WTC11 (cell line): Measurements from ENCODE around the gene C1S. TPM values are rescaled to one million over a fixed set of nuclear protein-coding genes. Genes with fewer than 3 reads are reported as not detected.

Experiments used
- ATAC-seq: fragments of 200-7000 bp; cut with Tn5 transposase; 2 replicates; pipeline ENCODE4 v1.10.0; 2021; ENCODE audit warnings: mild to moderate bottlenecking, moderate library complexity
- CTCF ChIA-PET: fragments of 300-600 bp; sonication (Branson Sonifier 250); formaldehyde crosslinking; loops from one replicate; lab custom pipeline; 2021; ENCODE audit warnings: antibody characterized with exemption; lab: Charles Lee
- POLR2A ChIA-PET: fragments of 350-600 bp; sonication (Branson Sonifier 250); formaldehyde crosslinking; loops from one replicate; lab custom pipeline; 2021; ENCODE audit warnings: antibody characterized with exemption; lab: Charles Lee
- DNase-seq: peaks from one replicate; pipeline ENCODE4 v3.0.0; 2021; ENCODE audit warnings: low spot score
- H3K27ac Mint-ChIP-seq: 2 replicates; pipeline ENCODE4 v1.8.0; 2021; ENCODE audit warnings: mixed read lengths
- H3K27me3 Mint-ChIP-seq: 2 replicates; pipeline ENCODE4 v1.8.0; 2021; ENCODE audit warnings: low read depth, mild to moderate bottlenecking, moderate library complexity, mixed read lengths
- H3K36me3 Mint-ChIP-seq: 2 replicates; pipeline ENCODE4 v1.8.0; 2021; ENCODE audit warnings: mixed read lengths
- H3K4me1 Mint-ChIP-seq: 2 replicates; pipeline ENCODE4 v1.8.0; 2022; ENCODE audit warnings: mixed read lengths
- H3K4me3 Mint-ChIP-seq: 2 replicates; pipeline ENCODE4 v1.8.0; 2021; ENCODE audit warnings: mild to moderate bottlenecking, moderate library complexity, mixed read lengths
- H3K9me3 Mint-ChIP-seq: 2 replicates; pipeline ENCODE4 v1.8.0; 2021; ENCODE audit warnings: mixed read lengths
- CREB1 ChIP-seq: sonication (generic); formaldehyde crosslinking; IDR thresholded peaks from 2 replicates; pipeline ENCODE4 v1.8.0; 2023; ENCODE audit warnings: mild to moderate bottlenecking, missing genetic modification reagents
- EMX1 ChIP-seq: fragments of 250-450 bp; sonication (Bioruptor Pico); IDR thresholded peaks from 2 replicates; pipeline ENCODE4 v1.8.0; 2021; ENCODE audit warnings: mild to moderate bottlenecking
- ESRRA ChIP-seq: sonication (generic); formaldehyde crosslinking; IDR thresholded peaks from 2 replicates; pipeline ENCODE4 v1.8.1; 2022; ENCODE audit warnings: mild to moderate bottlenecking, missing genetic modification reagents, borderline replicate concordance
- MXD4 ChIP-seq: fragments of 250-450 bp; sonication (Bioruptor Pico); IDR thresholded peaks from 2 replicates; pipeline ENCODE4 v1.8.0; 2021; ENCODE audit warnings: mild to moderate bottlenecking, moderate library complexity, borderline replicate concordance
- NFE2L1 ChIP-seq: sonication (generic); formaldehyde crosslinking; IDR thresholded peaks from 2 replicates; pipeline ENCODE4 v1.8.1; 2023; ENCODE audit warnings: missing genetic modification reagents
- NR2C2 ChIP-seq: sonication (generic); formaldehyde crosslinking; IDR thresholded peaks from 2 replicates; pipeline ENCODE4 v1.8.0; 2022; ENCODE audit warnings: mild to moderate bottlenecking, missing genetic modification reagents
- OVOL2 ChIP-seq: fragments of 250-450 bp; sonication (Bioruptor Pico); IDR thresholded peaks from 2 replicates; pipeline ENCODE4 v1.9.0; 2021; ENCODE audit warnings: mild to moderate bottlenecking, borderline replicate concordance
- SMAD3 ChIP-seq: sonication (generic); formaldehyde crosslinking; IDR thresholded peaks from 2 replicates; pipeline ENCODE4 v1.8.0; 2022; ENCODE audit warnings: missing genetic modification reagents, mild to moderate bottlenecking, borderline replicate concordance
- TEAD4 ChIP-seq: sonication (generic); formaldehyde crosslinking; IDR thresholded peaks from 2 replicates; pipeline ENCODE4 v1.8.0; 2022; ENCODE audit warnings: mild to moderate bottlenecking, missing genetic modification reagents
- ZNF263 ChIP-seq: sonication (generic); formaldehyde crosslinking; IDR thresholded peaks from 2 replicates; pipeline ENCODE4 v1.8.1; 2022; ENCODE audit warnings: low read depth, mild to moderate bottlenecking, moderate library complexity, missing genetic modification reagents
- ZNF416 ChIP-seq: fragments of 250-450 bp; sonication (Bioruptor Pico); IDR thresholded peaks from 2 replicates; pipeline ENCODE4 v1.9.0; 2021; ENCODE audit warnings: mild to moderate bottlenecking, inconsistent platforms
- ZNF423 ChIP-seq: fragments of 250-450 bp; sonication (Bioruptor Pico); IDR thresholded peaks from 2 replicates; pipeline ENCODE4 v2.1.2; 2022; ENCODE audit warnings: mild to moderate bottlenecking, moderate library complexity
- total RNA-seq: library from RNA; stranded (reverse); gene quantifications from 3 replicates; pipeline ENCODE4 v1.2.3, GENCODE V29; 2021
- TF ChIP-seq, protein P1 (sequence below): sonication (generic); formaldehyde crosslinking; IDR thresholded peaks from 2 replicates; pipeline ENCODE4 v1.8.0; 2023; ENCODE audit warnings: missing genetic modification reagents, mild to moderate bottlenecking, borderline replicate concordance
- TF ChIP-seq, protein P2 (sequence below): sonication (generic); formaldehyde crosslinking; IDR thresholded peaks from 2 replicates; pipeline ENCODE4 v1.8.0; 2022; ENCODE audit warnings: mild to moderate bottlenecking, missing genetic modification reagents
- TF ChIP-seq, protein P3 (sequence below): fragments of 250-450 bp; sonication (Bioruptor Pico); IDR thresholded peaks from 2 replicates; pipeline ENCODE4 v1.8.0; 2021; ENCODE audit warnings: mild to moderate bottlenecking
- TF ChIP-seq, protein P4 (sequence below): fragments of 250-450 bp; sonication (Bioruptor Pico); IDR thresholded peaks from 2 replicates; pipeline ENCODE4 v1.9.0; 2021; ENCODE audit warnings: mild to moderate bottlenecking
- TF ChIP-seq, protein P5 (sequence below): sonication (generic); formaldehyde crosslinking; IDR thresholded peaks from 2 replicates; pipeline ENCODE4 v1.8.1; 2022; ENCODE audit warnings: low read depth, missing genetic modification reagents, borderline replicate concordance
- TF ChIP-seq, protein P6 (sequence below): sonication (generic); formaldehyde crosslinking; IDR thresholded peaks from 2 replicates; pipeline ENCODE4 v1.8.0; 2022; ENCODE audit warnings: missing genetic modification reagents
- TF ChIP-seq, protein P7 (sequence below): fragments of 200-600 bp; IDR thresholded peaks from 2 replicates; pipeline ENCODE4 v1.8.0; 2022; ENCODE audit warnings: antibody characterized with exemption
- TF ChIP-seq, protein P8 (sequence below): sonication (generic); formaldehyde crosslinking; IDR thresholded peaks from 2 replicates; pipeline ENCODE4 v1.8.0; 2022; ENCODE audit warnings: mild to moderate bottlenecking, missing genetic modification reagents

The C1S gene
- total RNA-seq, 1 experiment from 2014 or later = 7.6 TPM

DNA sequence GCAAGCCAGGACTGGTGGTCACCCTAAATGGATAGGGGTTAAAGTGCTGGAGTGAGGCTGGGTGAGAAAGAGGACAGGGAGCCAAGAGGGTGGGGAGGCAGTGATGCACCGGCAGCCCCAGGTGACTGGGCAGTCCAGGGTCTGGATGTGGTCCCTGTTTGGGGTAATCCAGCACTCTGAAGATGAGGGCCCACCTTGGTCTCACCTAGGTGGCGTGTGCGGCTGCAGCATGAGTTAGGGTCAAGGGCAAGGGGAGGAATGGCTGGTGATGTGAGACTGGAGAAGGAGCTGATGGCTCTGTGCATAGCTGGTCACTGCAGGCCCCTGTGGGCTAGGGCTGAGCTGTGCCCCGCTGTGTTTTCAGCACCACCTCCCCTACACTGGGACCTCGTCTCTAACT lies 50.1 kb downstream of the C1S start:
- no peak overlapping the region for H3K27ac Mint-ChIP-seq
- DNase-seq (no peak), ATAC-seq (no peak)
- POLR2A ChIA-PET = interaction anchor here (0.7 kb wide), 1 partner anchor 51 kb away, joined by 3 read pairs; no protein-coding TSS in a partner anchor
- H3K36me3 Mint-ChIP-seq = peaks cover 12% of the 10 kb centered on the region
- no peaks in the 10 kb centered on the region for H3K27me3 Mint-ChIP-seq
- CTCF ChIA-PET = interaction anchor here (1.0 to 2.1 kb wide), 5 partner anchors 11 to 238 kb away, joined by 3 to 8 read pairs (median 4); partner anchors contain the start of genes C1S and SPSB2
- peaks cover 9% of the 10 kb centered on the region for H3K9me3 Mint-ChIP-seq
- H3K4me1 Mint-ChIP-seq = peaks cover 12% of the 10 kb centered on the region
- TF ChIP-seq, protein P1, sequence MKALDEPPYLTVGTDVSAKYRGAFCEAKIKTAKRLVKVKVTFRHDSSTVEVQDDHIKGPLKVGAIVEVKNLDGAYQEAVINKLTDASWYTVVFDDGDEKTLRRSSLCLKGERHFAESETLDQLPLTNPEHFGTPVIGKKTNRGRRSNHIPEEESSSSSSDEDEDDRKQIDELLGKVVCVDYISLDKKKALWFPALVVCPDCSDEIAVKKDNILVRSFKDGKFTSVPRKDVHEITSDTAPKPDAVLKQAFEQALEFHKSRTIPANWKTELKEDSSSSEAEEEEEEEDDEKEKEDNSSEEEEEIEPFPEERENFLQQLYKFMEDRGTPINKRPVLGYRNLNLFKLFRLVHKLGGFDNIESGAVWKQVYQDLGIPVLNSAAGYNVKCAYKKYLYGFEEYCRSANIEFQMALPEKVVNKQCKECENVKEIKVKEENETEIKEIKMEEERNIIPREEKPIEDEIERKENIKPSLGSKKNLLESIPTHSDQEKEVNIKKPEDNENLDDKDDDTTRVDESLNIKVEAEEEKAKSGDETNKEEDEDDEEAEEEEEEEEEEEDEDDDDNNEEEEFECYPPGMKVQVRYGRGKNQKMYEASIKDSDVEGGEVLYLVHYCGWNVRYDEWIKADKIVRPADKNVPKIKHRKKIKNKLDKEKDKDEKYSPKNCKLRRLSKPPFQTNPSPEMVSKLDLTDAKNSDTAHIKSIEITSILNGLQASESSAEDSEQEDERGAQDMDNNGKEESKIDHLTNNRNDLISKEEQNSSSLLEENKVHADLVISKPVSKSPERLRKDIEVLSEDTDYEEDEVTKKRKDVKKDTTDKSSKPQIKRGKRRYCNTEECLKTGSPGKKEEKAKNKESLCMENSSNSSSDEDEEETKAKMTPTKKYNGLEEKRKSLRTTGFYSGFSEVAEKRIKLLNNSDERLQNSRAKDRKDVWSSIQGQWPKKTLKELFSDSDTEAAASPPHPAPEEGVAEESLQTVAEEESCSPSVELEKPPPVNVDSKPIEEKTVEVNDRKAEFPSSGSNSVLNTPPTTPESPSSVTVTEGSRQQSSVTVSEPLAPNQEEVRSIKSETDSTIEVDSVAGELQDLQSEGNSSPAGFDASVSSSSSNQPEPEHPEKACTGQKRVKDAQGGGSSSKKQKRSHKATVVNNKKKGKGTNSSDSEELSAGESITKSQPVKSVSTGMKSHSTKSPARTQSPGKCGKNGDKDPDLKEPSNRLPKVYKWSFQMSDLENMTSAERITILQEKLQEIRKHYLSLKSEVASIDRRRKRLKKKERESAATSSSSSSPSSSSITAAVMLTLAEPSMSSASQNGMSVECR = no peak
- TF ChIP-seq OVOL2 (CRISPR knock-in tag) (no peak), NR2C2 (CRISPR knock-in tag) (no peak), MXD4 (CRISPR knock-in tag) (no peak), CREB1 (CRISPR knock-in tag) (no peak), ESRRA (CRISPR knock-in tag) (no peak), ZNF263 (CRISPR knock-in tag) (no peak), TEAD4 (no peak), EMX1 (CRISPR knock-in tag) (no peak), NFE2L1 (CRISPR knock-in tag) (no peak), ZNF416 (CRISPR knock-in tag) (no peak), ZNF423 (CRISPR knock-in tag) (no peak), SMAD3 (CRISPR knock-in tag) (no peak)
- TF ChIP-seq, protein P2, sequence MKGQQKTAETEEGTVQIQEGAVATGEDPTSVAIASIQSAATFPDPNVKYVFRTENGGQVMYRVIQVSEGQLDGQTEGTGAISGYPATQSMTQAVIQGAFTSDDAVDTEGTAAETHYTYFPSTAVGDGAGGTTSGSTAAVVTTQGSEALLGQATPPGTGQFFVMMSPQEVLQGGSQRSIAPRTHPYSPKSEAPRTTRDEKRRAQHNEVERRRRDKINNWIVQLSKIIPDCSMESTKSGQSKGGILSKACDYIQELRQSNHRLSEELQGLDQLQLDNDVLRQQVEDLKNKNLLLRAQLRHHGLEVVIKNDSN (CRISPR knock-in tag) = no peak
- TF ChIP-seq, protein P3, sequence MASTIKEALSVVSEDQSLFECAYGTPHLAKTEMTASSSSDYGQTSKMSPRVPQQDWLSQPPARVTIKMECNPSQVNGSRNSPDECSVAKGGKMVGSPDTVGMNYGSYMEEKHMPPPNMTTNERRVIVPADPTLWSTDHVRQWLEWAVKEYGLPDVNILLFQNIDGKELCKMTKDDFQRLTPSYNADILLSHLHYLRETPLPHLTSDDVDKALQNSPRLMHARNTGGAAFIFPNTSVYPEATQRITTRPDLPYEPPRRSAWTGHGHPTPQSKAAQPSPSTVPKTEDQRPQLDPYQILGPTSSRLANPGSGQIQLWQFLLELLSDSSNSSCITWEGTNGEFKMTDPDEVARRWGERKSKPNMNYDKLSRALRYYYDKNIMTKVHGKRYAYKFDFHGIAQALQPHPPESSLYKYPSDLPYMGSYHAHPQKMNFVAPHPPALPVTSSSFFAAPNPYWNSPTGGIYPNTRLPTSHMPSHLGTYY (CRISPR knock-in tag) = no peak
- TF ChIP-seq, protein P4, sequence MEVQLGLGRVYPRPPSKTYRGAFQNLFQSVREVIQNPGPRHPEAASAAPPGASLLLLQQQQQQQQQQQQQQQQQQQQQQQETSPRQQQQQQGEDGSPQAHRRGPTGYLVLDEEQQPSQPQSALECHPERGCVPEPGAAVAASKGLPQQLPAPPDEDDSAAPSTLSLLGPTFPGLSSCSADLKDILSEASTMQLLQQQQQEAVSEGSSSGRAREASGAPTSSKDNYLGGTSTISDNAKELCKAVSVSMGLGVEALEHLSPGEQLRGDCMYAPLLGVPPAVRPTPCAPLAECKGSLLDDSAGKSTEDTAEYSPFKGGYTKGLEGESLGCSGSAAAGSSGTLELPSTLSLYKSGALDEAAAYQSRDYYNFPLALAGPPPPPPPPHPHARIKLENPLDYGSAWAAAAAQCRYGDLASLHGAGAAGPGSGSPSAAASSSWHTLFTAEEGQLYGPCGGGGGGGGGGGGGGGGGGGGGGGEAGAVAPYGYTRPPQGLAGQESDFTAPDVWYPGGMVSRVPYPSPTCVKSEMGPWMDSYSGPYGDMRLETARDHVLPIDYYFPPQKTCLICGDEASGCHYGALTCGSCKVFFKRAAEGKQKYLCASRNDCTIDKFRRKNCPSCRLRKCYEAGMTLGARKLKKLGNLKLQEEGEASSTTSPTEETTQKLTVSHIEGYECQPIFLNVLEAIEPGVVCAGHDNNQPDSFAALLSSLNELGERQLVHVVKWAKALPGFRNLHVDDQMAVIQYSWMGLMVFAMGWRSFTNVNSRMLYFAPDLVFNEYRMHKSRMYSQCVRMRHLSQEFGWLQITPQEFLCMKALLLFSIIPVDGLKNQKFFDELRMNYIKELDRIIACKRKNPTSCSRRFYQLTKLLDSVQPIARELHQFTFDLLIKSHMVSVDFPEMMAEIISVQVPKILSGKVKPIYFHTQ (CRISPR knock-in tag) = no peak
- TF ChIP-seq, protein P5, sequence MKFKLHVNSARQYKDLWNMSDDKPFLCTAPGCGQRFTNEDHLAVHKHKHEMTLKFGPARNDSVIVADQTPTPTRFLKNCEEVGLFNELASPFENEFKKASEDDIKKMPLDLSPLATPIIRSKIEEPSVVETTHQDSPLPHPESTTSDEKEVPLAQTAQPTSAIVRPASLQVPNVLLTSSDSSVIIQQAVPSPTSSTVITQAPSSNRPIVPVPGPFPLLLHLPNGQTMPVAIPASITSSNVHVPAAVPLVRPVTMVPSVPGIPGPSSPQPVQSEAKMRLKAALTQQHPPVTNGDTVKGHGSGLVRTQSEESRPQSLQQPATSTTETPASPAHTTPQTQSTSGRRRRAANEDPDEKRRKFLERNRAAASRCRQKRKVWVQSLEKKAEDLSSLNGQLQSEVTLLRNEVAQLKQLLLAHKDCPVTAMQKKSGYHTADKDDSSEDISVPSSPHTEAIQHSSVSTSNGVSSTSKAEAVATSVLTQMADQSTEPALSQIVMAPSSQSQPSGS (CRISPR knock-in tag) = no peak
- TF ChIP-seq, protein P6, sequence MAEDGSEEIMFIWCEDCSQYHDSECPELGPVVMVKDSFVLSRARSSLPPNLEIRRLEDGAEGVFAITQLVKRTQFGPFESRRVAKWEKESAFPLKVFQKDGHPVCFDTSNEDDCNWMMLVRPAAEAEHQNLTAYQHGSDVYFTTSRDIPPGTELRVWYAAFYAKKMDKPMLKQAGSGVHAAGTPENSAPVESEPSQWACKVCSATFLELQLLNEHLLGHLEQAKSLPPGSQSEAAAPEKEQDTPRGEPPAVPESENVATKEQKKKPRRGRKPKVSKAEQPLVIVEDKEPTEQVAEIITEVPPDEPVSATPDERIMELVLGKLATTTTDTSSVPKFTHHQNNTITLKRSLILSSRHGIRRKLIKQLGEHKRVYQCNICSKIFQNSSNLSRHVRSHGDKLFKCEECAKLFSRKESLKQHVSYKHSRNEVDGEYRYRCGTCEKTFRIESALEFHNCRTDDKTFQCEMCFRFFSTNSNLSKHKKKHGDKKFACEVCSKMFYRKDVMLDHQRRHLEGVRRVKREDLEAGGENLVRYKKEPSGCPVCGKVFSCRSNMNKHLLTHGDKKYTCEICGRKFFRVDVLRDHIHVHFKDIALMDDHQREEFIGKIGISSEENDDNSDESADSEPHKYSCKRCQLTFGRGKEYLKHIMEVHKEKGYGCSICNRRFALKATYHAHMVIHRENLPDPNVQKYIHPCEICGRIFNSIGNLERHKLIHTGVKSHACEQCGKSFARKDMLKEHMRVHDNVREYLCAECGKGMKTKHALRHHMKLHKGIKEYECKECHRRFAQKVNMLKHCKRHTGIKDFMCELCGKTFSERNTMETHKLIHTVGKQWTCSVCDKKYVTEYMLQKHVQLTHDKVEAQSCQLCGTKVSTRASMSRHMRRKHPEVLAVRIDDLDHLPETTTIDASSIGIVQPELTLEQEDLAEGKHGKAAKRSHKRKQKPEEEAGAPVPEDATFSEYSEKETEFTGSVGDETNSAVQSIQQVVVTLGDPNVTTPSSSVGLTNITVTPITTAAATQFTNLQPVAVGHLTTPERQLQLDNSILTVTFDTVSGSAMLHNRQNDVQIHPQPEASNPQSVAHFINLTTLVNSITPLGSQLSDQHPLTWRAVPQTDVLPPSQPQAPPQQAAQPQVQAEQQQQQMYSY (CRISPR knock-in tag) = no peak
- TF ChIP-seq, protein P7, sequence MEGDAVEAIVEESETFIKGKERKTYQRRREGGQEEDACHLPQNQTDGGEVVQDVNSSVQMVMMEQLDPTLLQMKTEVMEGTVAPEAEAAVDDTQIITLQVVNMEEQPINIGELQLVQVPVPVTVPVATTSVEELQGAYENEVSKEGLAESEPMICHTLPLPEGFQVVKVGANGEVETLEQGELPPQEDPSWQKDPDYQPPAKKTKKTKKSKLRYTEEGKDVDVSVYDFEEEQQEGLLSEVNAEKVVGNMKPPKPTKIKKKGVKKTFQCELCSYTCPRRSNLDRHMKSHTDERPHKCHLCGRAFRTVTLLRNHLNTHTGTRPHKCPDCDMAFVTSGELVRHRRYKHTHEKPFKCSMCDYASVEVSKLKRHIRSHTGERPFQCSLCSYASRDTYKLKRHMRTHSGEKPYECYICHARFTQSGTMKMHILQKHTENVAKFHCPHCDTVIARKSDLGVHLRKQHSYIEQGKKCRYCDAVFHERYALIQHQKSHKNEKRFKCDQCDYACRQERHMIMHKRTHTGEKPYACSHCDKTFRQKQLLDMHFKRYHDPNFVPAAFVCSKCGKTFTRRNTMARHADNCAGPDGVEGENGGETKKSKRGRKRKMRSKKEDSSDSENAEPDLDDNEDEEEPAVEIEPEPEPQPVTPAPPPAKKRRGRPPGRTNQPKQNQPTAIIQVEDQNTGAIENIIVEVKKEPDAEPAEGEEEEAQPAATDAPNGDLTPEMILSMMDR = no peak
- TF ChIP-seq, protein P8, sequence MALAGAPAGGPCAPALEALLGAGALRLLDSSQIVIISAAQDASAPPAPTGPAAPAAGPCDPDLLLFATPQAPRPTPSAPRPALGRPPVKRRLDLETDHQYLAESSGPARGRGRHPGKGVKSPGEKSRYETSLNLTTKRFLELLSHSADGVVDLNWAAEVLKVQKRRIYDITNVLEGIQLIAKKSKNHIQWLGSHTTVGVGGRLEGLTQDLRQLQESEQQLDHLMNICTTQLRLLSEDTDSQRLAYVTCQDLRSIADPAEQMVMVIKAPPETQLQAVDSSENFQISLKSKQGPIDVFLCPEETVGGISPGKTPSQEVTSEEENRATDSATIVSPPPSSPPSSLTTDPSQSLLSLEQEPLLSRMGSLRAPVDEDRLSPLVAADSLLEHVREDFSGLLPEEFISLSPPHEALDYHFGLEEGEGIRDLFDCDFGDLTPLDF (CRISPR knock-in tag) = no peak
- H3K4me3 Mint-ChIP-seq = no peak overlapping the region
